Caco-2 (cell line): ENCODE measurements around the gene SUPT6H. TPM values are rescaled to one million over a fixed set of nuclear protein-coding genes. Genes with fewer than 3 reads are reported as not detected.

Experiments
- BruUV-seq: library from RNA; stranded (reverse); fragments of 400-500 nt; replicated peaks from 2 replicates; lab custom pipeline; 2021; lab: Mats Ljungman, UMichigan
- CTCF ChIA-PET: fragments of 300-600 bp; sonication (Branson Sonifier 250); formaldehyde crosslinking; loops from one replicate; lab custom pipeline; 2022; ENCODE audit warnings: antibody characterized with exemption; lab: Charles Lee
- POLR2A ChIA-PET: fragments of 300-600 bp; sonication (Branson Sonifier 250); formaldehyde crosslinking; loops from one replicate; lab custom pipeline; 2022; ENCODE audit warnings: antibody characterized with exemption; lab: Charles Lee
- DNase-seq, 2 experiments: peaks; one replicate each; pipeline versions ENCODE4 v3.0.0 to v3.0.0-alpha.2; 2020 to 2022
- H3K27me3 ChIP-seq: replicated peaks from 2 replicates; pipeline ENCODE4 v1.6.0; 2011; ENCODE audit warnings: low read length; ENCODE audit not compliant: control insufficient read depth, insufficient read depth
- H3K36me3 ChIP-seq: 2 replicates; pipeline ENCODE4 v1.5.1; 2011; ENCODE audit warnings: low read length; ENCODE audit not compliant: control insufficient read depth, insufficient read depth
- H3K4me1 ChIP-seq: fragments of 250-450 bp; sonication (Bioruptor Pico); 2 replicates; pipeline ENCODE4 v1.5.1; 2020; ENCODE audit warnings: mild to moderate bottlenecking
- H3K4me3 ChIP-seq: 2 replicates; pipeline ENCODE4 v1.5.1; 2011; ENCODE audit warnings: low read depth, mild to moderate bottlenecking, control low read depth, low read length
- H3K9me3 ChIP-seq: fragments of 250-450 bp; sonication (Bioruptor Pico); 2 replicates; pipeline ENCODE4 v1.5.1; 2020; ENCODE audit warnings: mild to moderate bottlenecking, moderate library complexity
- H3K27ac Mint-ChIP-seq: one replicate; pipeline ENCODE4 v1.8.0; 2022; ENCODE audit warnings: mixed read lengths; ENCODE audit not compliant: unreplicated experiment
- H3K27me3 Mint-ChIP-seq: one replicate; pipeline ENCODE4 v1.8.0; 2022; ENCODE audit warnings: mixed read lengths; ENCODE audit not compliant: insufficient read depth, unreplicated experiment
- H3K36me3 Mint-ChIP-seq: one replicate; pipeline ENCODE4 v1.8.0; 2022; ENCODE audit warnings: mild to moderate bottlenecking, mixed read lengths; ENCODE audit not compliant: insufficient read depth, unreplicated experiment
- H3K4me1 Mint-ChIP-seq: one replicate; pipeline ENCODE4 v1.8.0; 2022; ENCODE audit warnings: low read depth, mixed read lengths; ENCODE audit not compliant: unreplicated experiment
- H3K4me3 Mint-ChIP-seq: one replicate; pipeline ENCODE4 v1.8.0; 2022; ENCODE audit warnings: mild to moderate bottlenecking, moderate library complexity, mixed read lengths; ENCODE audit not compliant: unreplicated experiment
- H3K9me3 Mint-ChIP-seq: one replicate; pipeline ENCODE4 v1.8.0; 2022; ENCODE audit warnings: mixed read lengths; ENCODE audit not compliant: unreplicated experiment
- CTCF ChIP-seq, 2 experiments: fragments of 200-600 bp in 1 of 2; IDR thresholded peaks; 1 replicate in 1 of 2; 2 replicates in 1 of 2; pipeline versions ENCODE4 v1.5.1 to v1.8.0; 2011 to 2022; ENCODE audit warnings: antibody characterized with exemption in 1 of 2, control low read depth in 1 of 2, inconsistent platforms in 1 of 2, low read depth in 1 of 2, low read length in 1 of 2, mild to moderate bottlenecking in 1 of 2, moderate library complexity in 1 of 2; ENCODE audit not compliant: insufficient read depth in 1 of 2, severe bottlenecking in 1 of 2, unreplicated experiment in 1 of 2
- intact Hi-C: fragments of 100-400 bp; cut with micrococcal nuclease; formaldehyde crosslinking; loops from one replicate; pipeline ENCODE4 v1.10.0; 2022; ENCODE audit not compliant: unreplicated experiment
- total RNA-seq: library from RNA; stranded (reverse); gene quantifications from 2 replicates; pipeline ENCODE4 v1.2.3, GENCODE V29; 2022

SUPT6H gene
- total RNA-seq, 1 experiment from 2014 or later = 129 TPM

- Mint-ChIP-seq H3K36me3 (peaks cover 74% of the 10 kb centered on the region), H3K4me1 (peaks cover 26% of the 10 kb centered on the region), H3K9me3 (no peaks in the 10 kb centered on the region), H3K4me3 (peak within 1 kb of the TSS; percentile 94), H3K27ac (peak within 1 kb of the TSS; percentile 85), H3K27me3 (no peaks in the 10 kb centered on the region)
- TF ChIP-seq CTCF (IDR thresholded peaks at IDR 0.05; ENCODE audit: insufficient read depth in 1 of 2, low read depth in 1 of 2, low read length in 1 of 2, severe bottlenecking in 1 of 2, unreplicated experiment in 1 of 2) = no peak
- peaks cover 5% of the 10 kb centered on the region; the same call in 1 of the 2 replicates for H3K36me3 ChIP-seq
- H3K4me1 ChIP-seq = peaks cover 23% of the 10 kb centered on the region
- DNase-seq = peak; percentile 96
- peak within 1 kb of the TSS; percentile 69 for H3K4me3 ChIP-seq
- POLR2A ChIA-PET = interaction anchor here (0.5 to 2.2 kb wide), 12 partner anchors 13 to 307 kb away, joined by 3 to 13 read pairs (median 5); partner anchors contain the start of genes PHF12, PIGS, RPL23A and SDF2
- CTCF ChIA-PET = interaction anchor here (0.6 to 2.6 kb wide), 9 partner anchors 17 to 119 kb away, joined by 3 to 26 read pairs (median 4); partner anchors contain the start of genes PIGS, RPL23A, SDF2 and SUPT6H
- intact Hi-C loops = loop anchor here (1.0 to 10.0 kb wide), 5 partner anchors 17 to 82 kb away; partner anchors contain the start of genes RPL23A, SPAG5, SUPT6H and TLCD1
- H3K9me3 ChIP-seq = no peaks in the 10 kb centered on the region
- BruUV-seq = no TSS peak
- no peaks in the 10 kb centered on the region for H3K27me3 ChIP-seq
Measured at GRCh38 chr17:28644787-28645575, 17.0 kb upstream of the SUPT6H start, which contains the start of gene BLTP2. Gene BLTP2 (minus strand): TSS chr17:28645158. CDS start chr17:28645056, 102 bp downstream.

GRCh38 chr17:28645576-28645939 is 16.4 kb upstream of the SUPT6H start:
- TSS peak; percentile 96 for BruUV-seq
- Mint-ChIP-seq H3K4me1 (peaks cover 26% of the 10 kb centered on the region), H3K36me3 (peaks cover 70% of the 10 kb centered on the region), H3K27ac (peak overlapping the region; percentile 85), H3K27me3 (no peaks in the 10 kb centered on the region), H3K9me3 (no peaks in the 10 kb centered on the region), H3K4me3 (peak overlapping the region; percentile 94)
- Histone ChIP-seq H3K27me3 (no peaks in the 10 kb centered on the region), H3K4me3 (peak overlapping the region; percentile 62), H3K9me3 (no peaks in the 10 kb centered on the region), H3K4me1 (peaks cover 23% of the 10 kb centered on the region), H3K36me3 (peaks cover 4% of the 10 kb centered on the region; the same call in 1 of the 2 replicates)
- no peak for DNase-seq
- ChIA-PET POLR2A (interaction anchor here (0.5 to 2.2 kb wide), 11 partner anchors 16 to 306 kb away, joined by 3 to 13 read pairs (median 5); partner anchors contain the start of genes PHF12, PIGS, RPL23A and SDF2), CTCF (interaction anchor here (0.6 to 2.6 kb wide), 7 partner anchors 16 to 98 kb away, joined by 3 to 26 read pairs (median 4); partner anchors contain the start of genes PIGS, RPL23A, SDF2 and SUPT6H)
- intact Hi-C loops = loop anchor here (1.0 to 10.0 kb wide), 5 partner anchors 17 to 81 kb away; partner anchors contain the start of genes RPL23A, SPAG5, SUPT6H and TLCD1
- TF ChIP-seq CTCF (IDR thresholded peaks at IDR 0.05; ENCODE audit: insufficient read depth in 1 of 2, low read depth in 1 of 2, low read length in 1 of 2, severe bottlenecking in 1 of 2, unreplicated experiment in 1 of 2) = no peak
